Small intestine (tissue), 7 donors: Measurements from ENCODE around the gene KCNH1. TPM values are rescaled to one million over a fixed set of nuclear protein-coding genes. Genes with fewer than 3 reads are reported as not detected.
A peak's percentile ranks its signal among the peaks of the same experiment; 100 is the strongest.
"Not testable (repeated sequence)": the region's sequence is repeated elsewhere in the genome, so short reads cannot be mapped to it uniquely, and the experiment has no call there.

ENCODE experiments used
- DNase-seq, 2 donors: peaks; one replicate each; pipeline versions ENCODE4 v3.0.0 to v3.0.0-alpha.2; 2013
- FAIRE-seq: peaks from 2 replicates; lab custom pipeline; 2012; peaks lifted over from hg19 to GRCh38; lab: Jason Lieb, UNC
- H3K27ac ChIP-seq, 3 donors: one replicate each; pipeline ENCODE4 v1.5.1; 2013; ENCODE audit warnings: low read length in 2 of 3, mild to moderate bottlenecking in 2 of 3, control low read depth in 1 of 3, inconsistent platforms in 1 of 3, low read depth in 1 of 3, moderate library complexity in 1 of 3
- H3K27me3 ChIP-seq, 3 donors: one replicate each; pipeline ENCODE4 v1.6.1; 2013; ENCODE audit warnings: low read length in 3 of 3, inconsistent platforms in 1 of 3; ENCODE audit not compliant: control insufficient read depth in 3 of 3, insufficient read depth in 3 of 3
- H3K36me3 ChIP-seq, 3 donors: one replicate each; pipeline ENCODE4 v1.6.1; 2013; ENCODE audit warnings: low read length in 3 of 3, inconsistent platforms in 1 of 3, low read depth in 1 of 3, mild to moderate bottlenecking in 1 of 3, moderate library complexity in 1 of 3; ENCODE audit not compliant: control insufficient read depth in 3 of 3, insufficient read depth in 2 of 3
- H3K4me1 ChIP-seq, 3 donors: one replicate each; pipeline ENCODE4 v1.6.1; 2013; ENCODE audit warnings: low read length in 2 of 3, inconsistent platforms in 1 of 3, low read depth in 1 of 3, mild to moderate bottlenecking in 1 of 3, moderate library complexity in 1 of 3; ENCODE audit not compliant: control insufficient read depth in 3 of 3, insufficient read depth in 2 of 3
- H3K4me3 ChIP-seq, 3 donors: one replicate each; pipeline ENCODE4 v1.5.1; 2013; ENCODE audit warnings: low read length in 3 of 3, control low read depth in 1 of 3, inconsistent platforms in 1 of 3, low read depth in 1 of 3, mild to moderate bottlenecking in 1 of 3, moderate library complexity in 1 of 3
- H3K9me3 ChIP-seq, 2 donors: one replicate each; pipeline ENCODE4 v1.6.1; 2013; ENCODE audit warnings: low read depth in 1 of 2, low read length in 1 of 2; ENCODE audit not compliant: control insufficient read depth in 2 of 2, insufficient read depth in 1 of 2
- WGBS, 3 donors: extraction: QIAGEN DNeasy Blood & Tissue Kit; methylation state at CpG; one replicate each; pipeline ENCODE4 v1.1.7; 2013; 5-methylcytosine and 5-hydroxymethylcytosine counted together
- polyA plus RNA-seq, 4 donors: library from polyadenylated mRNA; stranded (reverse) in 3 of 4; unstranded in 1 of 4; fragments of 200-250 nt in 3 of 4; fragments of 120-200 nt in 1 of 4; gene quantifications; one replicate each; pipeline versions ENCODE4 v1.2.1 to v1.2.3, GENCODE V29; 2013
- donor health status: healthy with polysubstance abuse.
- donor health status: control.
- donor health status: control.
- donor health status: Bipolar disorder and iron deficiency.
- donor health status: healthy.

Gene KCNH1
- polyA plus RNA-seq, 4 donors: 0.13 to 0.42 TPM; not detected in 2

DNA sequence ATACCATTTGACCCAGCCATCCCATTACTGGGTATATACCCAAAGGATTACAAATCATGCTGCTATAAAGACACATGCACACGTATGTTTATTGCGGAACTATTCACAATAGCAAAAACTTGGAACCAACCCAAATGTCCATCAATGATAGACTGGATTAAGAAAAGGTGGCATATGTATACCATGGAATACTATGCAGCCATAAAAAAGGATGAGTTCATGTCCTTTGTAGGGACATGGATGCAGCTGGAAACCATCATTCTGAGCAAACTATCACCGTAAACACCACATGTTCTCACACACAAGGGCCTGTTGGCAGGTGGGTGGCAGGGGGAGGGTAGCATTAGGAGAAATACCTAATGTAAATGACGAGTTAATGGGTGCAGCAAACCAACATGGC lies 472.4 kb downstream of the KCNH1 start:
- H3K27me3 ChIP-seq, H3K4me1 ChIP-seq, FAIRE-seq, DNase-seq, H3K27ac ChIP-seq, H3K9me3 ChIP-seq, H3K36me3 ChIP-seq, H3K4me3 ChIP-seq: not testable (repeated sequence)
- WGBS, 3 donors: 84 to 91% (median 90%) methylated on average over 4 of the region's 4 CpGs

DNA sequence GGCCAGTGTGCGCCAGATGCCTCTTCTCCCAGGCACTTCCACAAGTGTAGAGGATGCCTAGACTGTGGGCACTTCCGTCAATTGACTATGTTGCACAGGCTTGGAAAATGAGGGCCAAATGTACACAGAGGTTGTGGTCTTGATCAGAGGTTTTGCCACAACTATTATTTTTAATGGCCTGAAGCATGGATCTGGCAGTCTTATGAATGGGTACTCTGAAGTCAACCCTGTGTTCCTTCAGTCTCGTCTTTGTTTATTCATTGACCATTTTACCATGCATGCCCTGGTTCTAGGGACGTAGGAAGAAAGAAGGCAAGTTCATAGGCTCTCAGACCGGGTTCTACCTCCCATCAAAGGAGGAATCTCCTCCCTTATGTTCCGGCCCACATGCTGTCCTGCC lies 476.1 kb downstream of the KCNH1 start:
- no peaks in the 10 kb centered on the region for H3K4me1 ChIP-seq
- DNase-seq: no peak
- H3K27ac ChIP-seq: no peak overlapping the region
- peaks cover 0 to 3% of the 10 kb centered on the region in 2 donors for H3K9me3 ChIP-seq
- no peak overlapping the region for H3K4me3 ChIP-seq
- H3K36me3 ChIP-seq: no peaks in the 10 kb centered on the region
- no peak for FAIRE-seq
- WGBS, 3 donors: 86 to 91% (median 89%) methylated on average over 6 of the region's 6 CpGs
- H3K27me3 ChIP-seq: no peaks in the 10 kb centered on the region

DNA sequence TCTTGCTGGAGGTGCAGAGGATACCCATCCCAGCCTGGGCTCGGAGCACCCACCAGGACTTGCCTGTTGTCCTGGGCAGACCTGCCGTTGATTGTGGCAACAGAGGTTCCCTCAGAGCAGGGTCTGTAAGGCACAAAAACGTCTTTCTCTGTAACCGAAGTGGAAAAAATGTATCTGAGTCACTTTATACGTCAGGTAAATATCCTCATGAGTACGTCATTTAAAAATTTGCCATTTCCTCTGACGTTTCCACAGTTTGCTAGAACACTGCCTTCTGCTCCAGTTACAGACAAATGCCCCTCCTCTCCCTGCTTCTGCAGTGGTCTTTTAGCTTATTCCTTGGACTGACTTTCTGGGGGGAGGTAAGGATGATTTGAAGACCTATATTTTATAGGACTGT lies 478.4 kb downstream of the KCNH1 start:
- Histone ChIP-seq H3K9me3 (peaks cover 0 to 3% of the 10 kb centered on the region in 2 donors), H3K4me1 (no peaks in the 10 kb centered on the region), H3K36me3 (no peaks in the 10 kb centered on the region), H3K27ac (peak overlapping the region in 1 of 3 donors; percentile 18), H3K27me3 (no peaks in the 10 kb centered on the region), H3K4me3 (no peak overlapping the region)
- 80 to 83% (median 80%) methylated on average over 7 of the region's 7 CpGs for WGBS, 3 donors
- DNase-seq: no peak
- FAIRE-seq: no peak

DNA sequence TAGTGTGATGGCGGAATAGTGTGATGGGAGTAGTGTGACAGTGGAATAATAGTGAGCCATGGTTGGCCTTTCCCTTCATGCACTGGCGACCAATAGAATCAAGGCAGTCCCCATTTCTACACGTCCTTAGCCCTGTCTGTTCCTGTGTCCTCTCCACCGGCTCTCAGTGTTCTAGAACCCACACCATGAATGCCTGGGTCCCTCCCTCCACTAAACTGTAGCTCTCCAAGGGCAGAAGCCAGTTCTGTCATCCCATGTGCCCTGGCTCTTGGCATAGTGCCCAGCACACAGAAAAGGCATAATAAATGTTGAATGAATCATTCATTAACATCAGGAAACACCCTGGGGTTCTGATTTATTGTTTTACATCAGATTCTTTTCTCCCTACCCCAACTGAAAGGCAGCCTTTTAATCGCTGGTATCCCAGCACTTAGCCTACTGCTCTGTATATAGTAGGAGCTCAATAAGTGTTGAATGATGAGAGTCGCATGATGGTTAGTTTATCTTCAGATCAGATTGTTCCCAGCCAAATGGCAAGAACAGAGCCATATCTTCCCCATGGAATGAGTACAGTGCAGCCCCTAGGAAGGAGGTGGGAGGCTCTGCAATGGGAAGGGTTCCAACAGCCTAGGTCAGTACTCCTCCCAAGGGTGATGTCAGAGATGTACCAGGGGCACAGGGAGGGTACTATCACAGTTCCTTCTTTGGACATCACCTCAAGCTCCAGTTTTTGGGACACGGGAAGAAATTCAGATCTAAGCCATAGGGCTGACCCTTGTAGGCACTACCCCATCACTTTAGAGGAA lies 479.6 kb downstream of the KCNH1 start:
- H3K9me3 ChIP-seq: peaks cover 0 to 3% of the 10 kb centered on the region in 2 donors
- 72 to 73% (median 73%) methylated on average over 7 of the region's 7 CpGs for WGBS, 3 donors
- H3K27me3 ChIP-seq: no peaks in the 10 kb centered on the region
- DNase-seq (no peak), FAIRE-seq (no peak)
- H3K4me1 ChIP-seq: no peaks in the 10 kb centered on the region
- no peak overlapping the region for H3K4me3 ChIP-seq
- no peak overlapping the region for H3K27ac ChIP-seq
- H3K36me3 ChIP-seq: no peaks in the 10 kb centered on the region

DNA sequence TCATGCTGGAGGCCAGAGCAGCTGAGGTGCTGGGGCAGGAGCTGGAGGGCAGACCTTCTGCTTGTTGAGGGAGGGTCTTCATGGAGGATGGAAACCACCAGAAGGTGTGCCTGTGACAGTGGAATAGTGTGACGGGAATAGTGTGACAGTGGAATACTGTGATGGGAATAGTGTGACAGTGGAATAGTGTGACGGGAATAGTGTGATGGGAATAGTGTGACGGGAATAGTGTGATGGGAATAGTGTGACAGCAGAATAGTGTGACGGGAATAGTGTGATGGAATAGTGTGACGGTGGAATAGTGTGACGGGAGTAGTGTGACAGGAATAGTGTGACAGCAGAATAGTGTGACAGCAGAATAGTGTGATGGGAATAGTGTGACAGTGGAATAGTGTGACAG lies 480.2 kb downstream of the KCNH1 start:
- Histone ChIP-seq H3K36me3 (no peaks in the 10 kb centered on the region), H3K27ac (no peak overlapping the region), H3K4me3 (no peak overlapping the region), H3K27me3 (no peaks in the 10 kb centered on the region), H3K4me1 (no peaks in the 10 kb centered on the region), H3K9me3 (peaks cover 0 to 3% of the 10 kb centered on the region in 2 donors)
- DNase-seq (peak in 1 of 2 donors; percentile 12), FAIRE-seq (peak; percentile 87)
- 60 to 71% (median 67%) methylated on average over 6 of the region's 6 CpGs for whole genome bisulfite sequencing, 3 donors

DNA sequence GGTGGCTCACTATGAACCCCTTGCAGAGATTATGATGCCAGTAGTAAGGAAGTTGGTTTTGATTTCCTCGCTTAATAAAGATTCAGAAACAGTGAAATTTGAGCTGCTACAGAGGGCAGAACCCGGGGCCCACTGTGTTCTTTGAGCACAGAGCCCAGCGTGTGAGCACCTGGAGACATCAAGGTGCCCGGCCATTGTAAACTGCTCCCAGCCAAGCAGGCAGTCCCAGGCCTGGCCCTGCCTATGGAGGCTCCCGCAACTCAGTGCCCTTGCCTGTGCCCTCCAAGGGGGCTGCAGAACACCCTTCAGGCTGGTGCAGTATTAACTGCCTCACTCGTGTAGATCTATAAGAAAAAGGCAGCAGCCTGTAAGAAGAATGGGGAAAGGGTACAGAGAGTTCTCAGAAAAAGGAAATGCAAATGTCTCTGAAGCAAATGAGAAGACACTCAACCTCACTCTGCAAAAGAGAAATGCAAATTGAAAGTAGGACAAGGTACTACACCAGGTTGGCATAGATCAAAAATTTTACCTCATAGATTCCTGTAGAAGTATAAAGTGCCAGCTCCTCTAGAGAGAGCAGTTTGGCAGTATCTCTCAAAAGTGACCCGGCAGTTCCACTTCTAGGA lies 481.5 kb downstream of the KCNH1 start:
- DNase-seq: no peak
- Histone ChIP-seq H3K27ac (no peak overlapping the region), H3K4me1 (no peaks in the 10 kb centered on the region), H3K9me3 (peaks cover 0 to 3% of the 10 kb centered on the region in 2 donors), H3K27me3 (no peaks in the 10 kb centered on the region), H3K36me3 (no peaks in the 10 kb centered on the region), H3K4me3 (no peak overlapping the region)
- FAIRE-seq: no peak
- WGBS, 3 donors: 78 to 86% (median 84%) methylated on average over 7 of the region's 7 CpGs

DNA sequence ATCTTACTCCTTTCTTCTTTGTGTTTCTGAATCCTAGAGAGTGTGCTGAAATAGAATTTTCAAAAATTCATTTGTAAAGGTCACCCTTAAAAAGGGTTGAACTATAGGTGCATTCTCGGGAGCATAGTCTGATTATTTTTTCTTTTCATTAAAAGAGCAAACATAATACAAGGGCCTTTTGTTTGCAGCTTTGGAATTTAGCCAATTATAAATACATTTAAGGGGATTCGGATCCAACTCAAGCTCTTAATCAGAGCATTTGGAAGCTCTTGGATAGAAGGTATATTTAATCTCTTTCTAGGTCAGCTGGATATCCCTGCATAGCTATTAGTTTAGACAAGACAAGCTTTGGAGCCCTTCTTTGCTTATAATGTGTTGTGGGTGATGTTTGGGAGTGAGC lies 483.5 kb downstream of the KCNH1 start:
- no peak for FAIRE-seq
- H3K9me3 ChIP-seq: peaks cover 0 to 3% of the 10 kb centered on the region in 2 donors

DNA sequence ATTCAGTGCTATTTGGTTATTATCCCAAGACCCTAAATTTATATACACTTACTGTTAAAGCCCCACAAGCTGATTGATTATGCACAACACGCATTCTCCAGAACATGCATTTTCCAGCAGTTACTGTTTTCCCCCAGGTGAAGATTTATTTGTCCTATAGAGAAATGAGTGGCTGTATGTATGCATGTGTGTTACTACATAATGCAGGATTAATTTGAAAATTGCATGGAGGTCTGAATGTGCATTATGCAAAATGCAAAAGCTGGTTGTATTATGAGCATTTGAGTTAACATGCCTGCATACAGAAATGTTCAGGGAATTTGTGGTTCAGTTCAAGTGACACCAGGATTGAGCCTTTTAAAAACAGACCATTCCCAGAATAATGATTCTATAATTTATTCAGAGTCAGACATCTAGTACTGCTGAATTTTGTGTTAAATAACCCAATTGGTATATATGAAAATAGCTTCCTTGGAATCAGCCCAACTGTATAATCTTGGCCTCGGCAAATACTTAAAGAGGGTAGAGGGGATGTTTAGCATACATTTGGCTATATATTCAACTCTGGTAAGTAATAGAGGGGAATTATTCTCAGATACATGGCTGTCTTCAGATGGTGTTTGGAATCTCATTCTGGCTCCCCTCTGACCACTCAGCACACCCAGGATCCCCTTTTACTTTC lies 485.2 kb downstream of the KCNH1 start:
- DNase-seq (no peak), FAIRE-seq (no peak)
- H3K27me3 ChIP-seq: no peaks in the 10 kb centered on the region
- H3K36me3 ChIP-seq: no peaks in the 10 kb centered on the region
- no peaks in the 10 kb centered on the region for H3K9me3 ChIP-seq
- 72 to 95% (median 93%) methylated on average over 2 of the region's 2 CpGs for WGBS, 3 donors
- no peaks in the 10 kb centered on the region for H3K4me1 ChIP-seq
- H3K27ac ChIP-seq: no peak overlapping the region
- H3K4me3 ChIP-seq: no peak overlapping the region

More for the DNA sequence above, 483.5 kb downstream of the KCNH1 start:
- 19 to 41% (median 41%) methylated on average over 2 of the region's 2 CpGs for WGBS, 3 donors
- no peak overlapping the region for H3K4me3 ChIP-seq
- no peak overlapping the region for H3K27ac ChIP-seq
- no peaks in the 10 kb centered on the region for H3K4me1 ChIP-seq
- no peaks in the 10 kb centered on the region for H3K36me3 ChIP-seq
- H3K27me3 ChIP-seq: no peaks in the 10 kb centered on the region
- DNase-seq: no peak
